Fibroblast of lung (primary cell): ENCODE results near the gene ERLEC1. TPM values are rescaled to one million over a fixed set of nuclear protein-coding genes. Genes with fewer than 3 reads are reported as not detected.

Experiments
- DNase-seq, 2 donors: peaks; one replicate each; pipeline versions ENCODE4 v3.0.0 to v3.0.0-alpha.2; 2010; ENCODE audit warnings: low read depth in 2 of 2
- H2AFZ ChIP-seq: 2 replicates; pipeline ENCODE4 v1.5.1; 2012; ENCODE audit warnings: low read length, control low read depth, inconsistent platforms
- H3K27ac ChIP-seq: 2 replicates; pipeline ENCODE4 v1.5.1; 2011; ENCODE audit warnings: low read length, control low read depth; ENCODE audit not compliant: insufficient read depth
- H3K27me3 ChIP-seq: 2 replicates; pipeline ENCODE4 v1.5.1; 2011; ENCODE audit warnings: mild to moderate bottlenecking, low read length; ENCODE audit not compliant: control insufficient read depth, insufficient read depth
- H3K36me3 ChIP-seq: 2 replicates; pipeline ENCODE4 v1.5.1; 2011; ENCODE audit warnings: low read length; ENCODE audit not compliant: control insufficient read depth, insufficient read depth
- H3K4me1 ChIP-seq: 2 replicates; pipeline ENCODE4 v1.5.1; 2011; ENCODE audit warnings: low read length; ENCODE audit not compliant: control insufficient read depth, insufficient read depth; ENCODE audit errors: extremely low read depth
- H3K4me2 ChIP-seq: 2 replicates; pipeline ENCODE4 v1.5.1; 2011; ENCODE audit warnings: low read length, control low read depth; ENCODE audit not compliant: insufficient read depth; ENCODE audit errors: extremely low read depth
- H3K4me3 ChIP-seq, 4 experiments: fragments of 200-600 bp in 1 of 4; sonication (generic) in 1 of 4; replicated peaks in 1 of 4; 2 replicates each; pipeline ENCODE4 v1.5.1; 2011 to 2016; ENCODE audit warnings: low read length in 4 of 4, low read depth in 3 of 4, mild to moderate bottlenecking in 3 of 4, control low read depth in 2 of 4, inconsistent platforms in 1 of 4, mixed read lengths in 1 of 4; ENCODE audit not compliant: insufficient read depth in 1 of 4; ENCODE audit errors: control extremely low read depth in 1 of 4
- H3K79me2 ChIP-seq: 2 replicates; pipeline ENCODE4 v1.5.1; 2012; ENCODE audit warnings: mild to moderate bottlenecking, low read length, inconsistent platforms; ENCODE audit not compliant: control insufficient read depth, insufficient read depth
- H3K9ac ChIP-seq: 2 replicates; pipeline ENCODE4 v1.5.1; 2011; ENCODE audit warnings: mild to moderate bottlenecking, low read length, control low read depth; ENCODE audit not compliant: insufficient read depth
- H3K9me3 ChIP-seq: 2 replicates; pipeline ENCODE4 v1.5.1; 2012; ENCODE audit warnings: low read depth, low read length; ENCODE audit not compliant: control insufficient read depth, insufficient read depth
- H4K20me1 ChIP-seq: 2 replicates; pipeline ENCODE4 v1.5.1; 2011; ENCODE audit warnings: low read length; ENCODE audit not compliant: control insufficient read depth, insufficient read depth; ENCODE audit errors: extremely low read depth
- EZH2 ChIP-seq: IDR thresholded peaks from 2 replicates; pipeline ENCODE4 v1.5.1; 2012; ENCODE audit warnings: low read length, control low read depth, mild to moderate bottlenecking; ENCODE audit errors: missing control alignments
- polyA plus RNA-seq, 2 donors: library from polyadenylated mRNA; depleted of rRNA in 1 of 2; stranded (reverse) in 1 of 2; unstranded in 1 of 2; fragments of >200 nt; gene quantifications; 2 replicates each; pipeline ENCODE4 v1.2.1, GENCODE V29; 2011 to 2012; ENCODE audit warnings: missing spikeins in 1 of 2
- total RNA-seq: library from RNA; depleted of rRNA; stranded (reverse); fragments of >200 nt; gene quantifications from 2 replicates; pipeline ENCODE4 v1.2.1, GENCODE V29; 2014
- TF ChIP-seq, protein P1 (sequence below), 2 donors: IDR thresholded peaks in 1 of 2; conservative IDR thresholded peaks in 1 of 2; 1 replicate in 1 of 2; 2 replicates in 1 of 2; pipeline ENCODE4 v1.5.1; 2011 to 2012; ENCODE audit warnings: low read length in 2 of 2, control low read depth in 1 of 2, inconsistent platforms in 1 of 2, low read depth in 1 of 2, mild to moderate bottlenecking in 1 of 2

ERLEC1 gene
- total and polyA plus RNA-seq, 2 donors (not counting 1 experiment from before 2014, with no cell fraction given): 87.7 to 103 TPM

DNA sequence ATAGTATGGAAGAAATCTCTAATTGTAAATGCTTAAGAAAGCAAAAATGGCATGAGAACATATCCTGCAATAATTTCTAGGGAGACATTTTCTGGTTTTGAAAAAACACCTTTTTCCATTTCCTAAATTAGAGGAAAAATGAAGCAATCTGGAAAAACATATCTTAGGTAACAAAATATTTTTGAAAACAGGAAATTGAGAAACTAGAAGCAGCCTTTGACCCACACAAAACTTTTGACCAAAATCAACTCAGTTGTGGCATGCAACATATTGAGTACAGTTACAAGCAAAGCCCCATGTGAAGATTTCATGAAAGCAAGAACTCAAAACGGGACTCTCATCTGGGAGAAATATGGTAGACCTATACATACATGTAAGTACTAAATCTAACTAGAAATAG is 47.8 kb upstream of the ERLEC1 start:
- Histone ChIP-seq H2AFZ (no peak overlapping the region), H3K4me1 (no peaks in the 10 kb centered on the region), H3K9me3 (no peaks in the 10 kb centered on the region), H3K36me3 (no peaks in the 10 kb centered on the region), H3K9ac (no peak overlapping the region), H3K27me3 (no peaks in the 10 kb centered on the region), H3K79me2 (no peaks in the 10 kb centered on the region), H3K27ac (no peak overlapping the region), H3K4me2 (no peak overlapping the region), H4K20me1 (no peaks in the 10 kb centered on the region), H3K4me3 (no peak overlapping the region)
- TF ChIP-seq, protein P1, sequence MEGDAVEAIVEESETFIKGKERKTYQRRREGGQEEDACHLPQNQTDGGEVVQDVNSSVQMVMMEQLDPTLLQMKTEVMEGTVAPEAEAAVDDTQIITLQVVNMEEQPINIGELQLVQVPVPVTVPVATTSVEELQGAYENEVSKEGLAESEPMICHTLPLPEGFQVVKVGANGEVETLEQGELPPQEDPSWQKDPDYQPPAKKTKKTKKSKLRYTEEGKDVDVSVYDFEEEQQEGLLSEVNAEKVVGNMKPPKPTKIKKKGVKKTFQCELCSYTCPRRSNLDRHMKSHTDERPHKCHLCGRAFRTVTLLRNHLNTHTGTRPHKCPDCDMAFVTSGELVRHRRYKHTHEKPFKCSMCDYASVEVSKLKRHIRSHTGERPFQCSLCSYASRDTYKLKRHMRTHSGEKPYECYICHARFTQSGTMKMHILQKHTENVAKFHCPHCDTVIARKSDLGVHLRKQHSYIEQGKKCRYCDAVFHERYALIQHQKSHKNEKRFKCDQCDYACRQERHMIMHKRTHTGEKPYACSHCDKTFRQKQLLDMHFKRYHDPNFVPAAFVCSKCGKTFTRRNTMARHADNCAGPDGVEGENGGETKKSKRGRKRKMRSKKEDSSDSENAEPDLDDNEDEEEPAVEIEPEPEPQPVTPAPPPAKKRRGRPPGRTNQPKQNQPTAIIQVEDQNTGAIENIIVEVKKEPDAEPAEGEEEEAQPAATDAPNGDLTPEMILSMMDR (conservative IDR thresholded peaks at IDR 0.05 in 1 of 2, IDR thresholded peaks at IDR 0.05 in 1 of 2; ENCODE audit: low read depth in 1 of 2, low read length in 2 of 2): no peak
- TF ChIP-seq EZH2: no peak
- DNase-seq: no peak

DNA sequence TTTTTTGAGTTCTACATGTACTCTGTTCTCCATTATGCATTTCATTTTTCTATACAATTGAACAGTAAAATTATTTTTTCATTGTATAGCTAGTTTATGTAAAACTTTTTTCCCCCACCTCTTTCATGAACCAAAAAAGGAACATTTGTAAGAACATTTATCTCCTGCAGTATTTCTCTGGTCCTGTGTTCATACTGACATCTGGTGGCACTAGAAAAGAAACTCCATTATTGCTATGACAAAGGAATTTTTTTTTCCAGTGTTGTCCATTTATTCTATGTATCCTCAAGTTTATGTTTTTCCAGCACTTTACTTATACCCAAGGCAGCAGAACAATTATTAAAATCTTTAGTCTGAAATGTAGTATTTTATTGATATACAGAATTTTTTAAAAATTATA is 46.7 kb upstream of the ERLEC1 start:
- Histone ChIP-seq H3K36me3 (no peaks in the 10 kb centered on the region), H3K27me3 (no peaks in the 10 kb centered on the region), H2AFZ (no peak overlapping the region), H3K4me2 (no peak overlapping the region), H3K4me3 (no peak overlapping the region), H3K27ac (no peak overlapping the region), H3K9ac (no peak overlapping the region), H3K4me1 (no peaks in the 10 kb centered on the region), H3K79me2 (no peaks in the 10 kb centered on the region), H4K20me1 (no peaks in the 10 kb centered on the region), H3K9me3 (no peaks in the 10 kb centered on the region)
- no peak for TF ChIP-seq EZH2
- TF ChIP-seq, protein P1 (conservative IDR thresholded peaks at IDR 0.05 in 1 of 2, IDR thresholded peaks at IDR 0.05 in 1 of 2; ENCODE audit: low read depth in 1 of 2, low read length in 2 of 2): peak; percentile 36 to 53
- peak; percentile 50 to 66 for DNase-seq

DNA sequence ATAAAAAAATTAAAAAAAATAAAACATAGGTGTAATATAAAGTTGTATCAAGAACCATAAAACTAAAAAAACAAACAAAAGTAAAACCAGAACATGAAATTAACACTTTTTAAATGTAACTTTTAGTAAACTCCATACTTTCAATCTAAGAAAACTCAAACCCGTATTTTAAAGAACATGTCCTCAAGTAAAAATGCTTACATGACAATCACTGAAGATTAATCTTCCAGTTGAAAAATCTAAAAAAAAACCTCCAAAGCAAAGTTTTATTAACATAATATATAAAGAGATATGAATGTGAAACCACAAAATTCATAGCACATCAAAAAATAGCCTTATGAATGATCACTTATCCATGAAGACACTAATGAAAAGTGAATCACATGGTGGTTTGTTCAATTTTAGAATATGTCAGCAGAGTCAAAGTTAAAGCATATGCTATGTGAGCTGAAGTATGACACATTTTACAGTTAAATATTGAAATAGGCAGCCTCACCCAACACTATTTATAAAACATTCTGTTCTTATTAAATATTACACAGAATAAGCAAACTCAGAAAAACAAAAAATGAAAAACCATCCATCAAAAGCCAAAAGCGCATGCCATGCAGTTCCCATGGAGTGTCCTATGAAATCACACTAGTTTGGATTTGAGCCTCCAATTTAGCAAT is 42.3 kb upstream of the ERLEC1 start:
- no peak overlapping the region for H3K4me2 ChIP-seq
- peak in 1 of 2 donors; percentile 50 for DNase-seq
- no peaks in the 10 kb centered on the region for H3K27me3 ChIP-seq
- TF ChIP-seq EZH2: no peak
- TF ChIP-seq, protein P1 (conservative IDR thresholded peaks at IDR 0.05 in 1 of 2, IDR thresholded peaks at IDR 0.05 in 1 of 2; ENCODE audit: low read depth in 1 of 2, low read length in 2 of 2): no peak
- no peak overlapping the region for H3K9ac ChIP-seq
- no peak overlapping the region for H3K4me3 ChIP-seq
- H2AFZ ChIP-seq: no peak overlapping the region
- H3K4me1 ChIP-seq: no peaks in the 10 kb centered on the region
- no peak overlapping the region for H3K27ac ChIP-seq
- no peaks in the 10 kb centered on the region for H4K20me1 ChIP-seq
- H3K9me3 ChIP-seq: no peaks in the 10 kb centered on the region
- no peaks in the 10 kb centered on the region for H3K36me3 ChIP-seq
- no peaks in the 10 kb centered on the region for H3K79me2 ChIP-seq
